PFSK-1 (cell line): ENCODE results near the gene KISS1R.

Experiments used
- POLR2AphosphoS5 ChIP-seq: IDR thresholded peaks from 2 replicates; pipeline ENCODE4 v1.6.1; 2012; ENCODE audit warnings: low read depth, mild to moderate bottlenecking, control low read depth, low read length, moderate library complexity
- SIN3A ChIP-seq: IDR thresholded peaks from 2 replicates; pipeline ENCODE4 v1.6.1; 2012; ENCODE audit warnings: mild to moderate bottlenecking, low read length, moderate library complexity, borderline replicate concordance; ENCODE audit not compliant: insufficient read depth

DNA sequence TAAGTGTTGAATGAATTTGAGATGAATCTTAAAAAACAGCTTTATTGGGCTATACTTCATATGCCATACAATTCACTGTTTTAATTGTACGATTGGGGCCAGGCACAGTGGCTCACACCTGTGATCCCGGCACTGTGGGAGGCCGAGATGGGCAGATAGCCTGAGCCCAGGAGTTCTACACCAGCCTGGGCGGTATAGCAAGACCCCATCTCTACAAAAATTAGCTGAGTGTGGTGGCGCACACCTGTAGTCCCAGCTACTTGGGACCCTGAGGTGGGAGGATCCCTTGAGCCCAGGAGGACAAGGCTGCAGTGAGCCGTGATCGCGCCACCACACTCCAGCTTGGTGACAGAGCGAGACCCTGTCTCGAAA lies 19.0 kb downstream of the KISS1R start:
- no peak for TF ChIP-seq POLR2AphosphoS5
- TF ChIP-seq SIN3A = no peak
